Activated naive CD8-positive, alpha-beta T cell treated with anti-CD3 and anti-CD28 coated beads, Interleukin-2, amount 50 U/mL, for 24 hours (primary cell): ENCODE results near the gene MEPCE.

ENCODE experiments used
- ATAC-seq: fragments of 150-1000 bp; cut with Tn5 transposase; one replicate; pipeline ENCODE4 v1.10.0; 2021
- DNase-seq: peaks from one replicate; pipeline ENCODE4 v3.0.0; 2021
- H3K27ac Mint-ChIP-seq: one replicate; pipeline ENCODE4 v1.8.0; 2021; ENCODE audit warnings: mild to moderate bottlenecking, mixed read lengths
- H3K27me3 Mint-ChIP-seq: one replicate; pipeline ENCODE4 v1.8.0; 2021; ENCODE audit warnings: mixed read lengths
- H3K36me3 Mint-ChIP-seq: one replicate; pipeline ENCODE4 v1.8.0; 2021; ENCODE audit warnings: low read depth, mixed read lengths
- H3K4me1 Mint-ChIP-seq: one replicate; pipeline ENCODE4 v1.8.0; 2021; ENCODE audit warnings: mixed read lengths
- H3K4me3 Mint-ChIP-seq: one replicate; pipeline ENCODE4 v1.8.0; 2021; ENCODE audit warnings: mild to moderate bottlenecking, moderate library complexity, mixed read lengths
- H3K9me3 Mint-ChIP-seq: one replicate; pipeline ENCODE4 v1.8.0; 2021; ENCODE audit warnings: mixed read lengths

MEPCE gene

GRCh38 chr7:100472854-100473499 lies 43.3 kb downstream of the MEPCE start:
- DNase-seq, result no peak
- ATAC-seq, result no peak
- Mint-ChIP-seq H3K27me3 (no peaks in the 10 kb centered on the region), H3K4me1 (peaks cover 53% of the 10 kb centered on the region), H3K36me3 (peaks cover 16% of the 10 kb centered on the region), H3K27ac (peak overlapping the region; percentile 69), H3K9me3 (no peaks in the 10 kb centered on the region), H3K4me3 (no peak overlapping the region)

GRCh38 chr7:100475549-100475948 lies 45.9 kb downstream of the MEPCE start:
- ATAC-seq (no peak), DNase-seq (peak; percentile 47)
- Mint-ChIP-seq H3K9me3 (no peaks in the 10 kb centered on the region), H3K27ac (peak overlapping the region; percentile 83), H3K4me1 (peaks cover 49% of the 10 kb centered on the region), H3K4me3 (peak overlapping the region; percentile 89), H3K36me3 (peaks cover 16% of the 10 kb centered on the region), H3K27me3 (no peaks in the 10 kb centered on the region)

- Mint-ChIP-seq H3K36me3 (peaks cover 16% of the 10 kb centered on the region), H3K27ac (peak overlapping the region; percentile 88), H3K9me3 (no peaks in the 10 kb centered on the region), H3K27me3 (no peaks in the 10 kb centered on the region), H3K4me1 (peaks cover 49% of the 10 kb centered on the region), H3K4me3 (peak overlapping the region; percentile 89)
- DNase-seq (no peak), ATAC-seq (no peak)
Observed at GRCh38 chr7:100476101-100476780, 46.6 kb downstream of the MEPCE start.

- Mint-ChIP-seq H3K36me3 (peaks cover 16% of the 10 kb centered on the region), H3K4me1 (peaks cover 50% of the 10 kb centered on the region), H3K9me3 (no peaks in the 10 kb centered on the region), H3K4me3 (peak overlapping the region; percentile 89), H3K27ac (peak overlapping the region; percentile 88), H3K27me3 (no peaks in the 10 kb centered on the region)
- ATAC-seq (no peak), DNase-seq (peak; percentile 80)
Observed at GRCh38 chr7:100476903-100477870, 47.6 kb downstream of the MEPCE start.

GRCh38 chr7:100477871-100478267 lies 48.2 kb downstream of the MEPCE start:
- Mint-ChIP-seq H3K27me3 (no peaks in the 10 kb centered on the region), H3K27ac (peak overlapping the region; percentile 77), H3K4me3 (peak overlapping the region; percentile 89), H3K36me3 (peaks cover 16% of the 10 kb centered on the region), H3K9me3 (no peaks in the 10 kb centered on the region), H3K4me1 (peaks cover 56% of the 10 kb centered on the region)
- ATAC-seq, result no peak
- peak; percentile 34 for DNase-seq

- Mint-ChIP-seq H3K36me3 (peaks cover 10% of the 10 kb centered on the region), H3K27me3 (no peaks in the 10 kb centered on the region), H3K27ac (peak within 1 kb of the TSS; percentile 84)
Observed at GRCh38 chr7:100478958-100479660, 49.5 kb downstream of the MEPCE start, which contains the start of gene TSC22D4. Gene TSC22D4 (minus strand): TSS chr7:100479214. CDS start chr7:100478038, 1,176 bp downstream.

GRCh38 chr7:100481466-100481865 lies 51.8 kb downstream of the MEPCE start:
- DNase-seq (no peak), ATAC-seq (no peak)
- Mint-ChIP-seq H3K27ac (no peak overlapping the region), H3K4me3 (no peak overlapping the region), H3K4me1 (peaks cover 23% of the 10 kb centered on the region), H3K9me3 (no peaks in the 10 kb centered on the region), H3K27me3 (no peaks in the 10 kb centered on the region), H3K36me3 (peaks cover 3% of the 10 kb centered on the region)

More at GRCh38 chr7:100478958-100479660, 49.5 kb downstream of the MEPCE start, which contains the start of gene TSC22D4:
- H3K9me3 Mint-ChIP-seq, result no peaks in the 10 kb centered on the region
- DNase-seq (peak; percentile 91), ATAC-seq (peak; percentile 76)
- peak within 1 kb of the TSS; percentile 89 for H3K4me3 Mint-ChIP-seq
- peaks cover 45% of the 10 kb centered on the region for H3K4me1 Mint-ChIP-seq

GRCh38 chr7:100482728-100483089 lies 53.1 kb downstream of the MEPCE start:
- no peak for ATAC-seq
- Mint-ChIP-seq H3K36me3 (no peaks in the 10 kb centered on the region), H3K9me3 (no peaks in the 10 kb centered on the region), H3K27ac (peak overlapping the region; percentile 76), H3K4me3 (peak overlapping the region; percentile 81), H3K27me3 (no peaks in the 10 kb centered on the region), H3K4me1 (peaks cover 14% of the 10 kb centered on the region)
- no peak for DNase-seq

GRCh38 chr7:100483090-100483721 lies 53.6 kb downstream of the MEPCE start:
- Mint-ChIP-seq H3K27ac (peak overlapping the region; percentile 76), H3K9me3 (no peaks in the 10 kb centered on the region), H3K27me3 (no peaks in the 10 kb centered on the region), H3K4me1 (peaks cover 14% of the 10 kb centered on the region), H3K36me3 (no peaks in the 10 kb centered on the region), H3K4me3 (peak overlapping the region; percentile 81)
- peak; percentile 90 for DNase-seq
- ATAC-seq, result peak; percentile 65
